Ascending aorta (tissue), 2 donors: ENCODE measurements around the gene SNX22. TPM values are rescaled to one million over a fixed set of nuclear protein-coding genes. Genes with fewer than 3 reads are reported as not detected.
"Not testable (repeated sequence)": the region's sequence is repeated elsewhere in the genome, so short reads cannot be mapped to it uniquely, and the experiment has no call there.

Experiments used
- DNase-seq, 2 donors: peaks; one replicate each; pipeline ENCODE4 v3.0.0-alpha.2; 2019; ENCODE audit warnings: low spot score in 2 of 2
- H3K27ac ChIP-seq, 2 donors: fragments of 200-600 bp; sonication (generic); one replicate each; pipeline ENCODE4 v1.5.1; 2016 to 2017; ENCODE audit warnings: mild to moderate bottlenecking in 1 of 2
- H3K27me3 ChIP-seq: fragments of 200-600 bp; sonication (generic); one replicate; pipeline ENCODE4 v1.5.1; 2017
- H3K36me3 ChIP-seq, 2 donors: fragments of 200-600 bp; sonication (generic); one replicate each; pipeline ENCODE4 v1.5.1; 2016
- H3K4me1 ChIP-seq, 2 donors: fragments of 200-600 bp; sonication (generic); one replicate each; pipeline ENCODE4 v1.5.1; 2016 to 2017; ENCODE audit warnings: mild to moderate bottlenecking in 1 of 2
- H3K4me3 ChIP-seq, 2 donors: fragments of 200-600 bp; sonication (generic); one replicate each; pipeline ENCODE4 v1.5.1; 2016 to 2017; ENCODE audit warnings: mild to moderate bottlenecking in 1 of 2
- H3K9me3 ChIP-seq, 2 donors: fragments of 200-600 bp; sonication (generic); one replicate each; pipeline ENCODE4 v1.5.1; 2016
- CTCF ChIP-seq, 3 experiments: fragments of 200-600 bp in 2 of 3; fragments of 450-650 bp in 1 of 3; sonication (generic) in 2 of 3; IDR thresholded peaks; one replicate each; pipeline ENCODE4 v1.5.1; 2016 to 2019; ENCODE audit warnings: antibody characterized with exemption in 3 of 3, mild to moderate bottlenecking in 1 of 3, moderate library complexity in 1 of 3
- intact Hi-C: fragments of 100-400 bp; cut with DNase I; formaldehyde crosslinking; loops from one replicate; pipeline ENCODE4 v1.15.1; 2023
- total RNA-seq: library from RNA; depleted of rRNA; stranded (reverse); fragments of >200 nt; gene quantifications from one replicate; pipeline ENCODE4 v1.1.0, GENCODE V29; 2016

The SNX22 gene
- total RNA-seq, 1 donor from 2014 or later = 0.53 TPM

GRCh38 chr15:64110950-64111678 lies 40.4 kb upstream of the SNX22 start:
- Histone ChIP-seq H3K27ac (no peak overlapping the region), H3K36me3 (peaks cover 24 to 37% of the 10 kb centered on the region in 2 donors), H3K9me3 (no peaks in the 10 kb centered on the region), H3K4me1 (peaks cover 0 to 4% of the 10 kb centered on the region in 2 donors), H3K27me3 (no peaks in the 10 kb centered on the region), H3K4me3 (no peak overlapping the region)
- no peak for DNase-seq
- no peak for TF ChIP-seq CTCF (IDR thresholded peaks at IDR 0.05)
- intact Hi-C loops = no loop called here

- peaks cover 30 to 43% of the 10 kb centered on the region in 2 donors for H3K36me3 ChIP-seq
- H3K27me3 ChIP-seq = no peaks in the 10 kb centered on the region
- DNase-seq = no peak
- intact Hi-C loops = no loop called here
- TF ChIP-seq CTCF (IDR thresholded peaks at IDR 0.05) = no peak
- peaks cover 0 to 4% of the 10 kb centered on the region in 2 donors for H3K4me1 ChIP-seq
- H3K27ac ChIP-seq = no peak overlapping the region
- H3K4me3 ChIP-seq = no peak overlapping the region
- no peaks in the 10 kb centered on the region for H3K9me3 ChIP-seq
Measured at GRCh38 chr15:64111679-64112050, 39.9 kb upstream of the SNX22 start.

GRCh38 chr15:64112073-64112772 lies 39.3 kb upstream of the SNX22 start:
- no peak for DNase-seq
- intact Hi-C loops = no loop called here
- H3K4me3 ChIP-seq = no peak overlapping the region

GRCh38 chr15:64112904-64113303 lies 38.6 kb upstream of the SNX22 start:
- intact Hi-C loops = no loop called here
- TF ChIP-seq CTCF (IDR thresholded peaks at IDR 0.05) = no peak
- H3K4me1 ChIP-seq = peaks cover 0 to 4% of the 10 kb centered on the region in 2 donors
- no peaks in the 10 kb centered on the region for H3K27me3 ChIP-seq
- H3K36me3 ChIP-seq = peaks cover 40 to 55% of the 10 kb centered on the region in 2 donors
- no peaks in the 10 kb centered on the region for H3K9me3 ChIP-seq
- no peak for DNase-seq
- no peak overlapping the region for H3K4me3 ChIP-seq
- no peak overlapping the region for H3K27ac ChIP-seq

More at GRCh38 chr15:64112073-64112772, 39.3 kb upstream of the SNX22 start:
- Histone ChIP-seq H3K36me3 (peaks cover 35 to 48% of the 10 kb centered on the region in 2 donors), H3K9me3 (no peaks in the 10 kb centered on the region), H3K27ac (peak overlapping the region in 1 of 2 donors; percentile 12), H3K4me1 (peaks cover 0 to 4% of the 10 kb centered on the region in 2 donors), H3K27me3 (no peaks in the 10 kb centered on the region)
- no peak for TF ChIP-seq CTCF (IDR thresholded peaks at IDR 0.05)

- Histone ChIP-seq H3K9me3 (no peaks in the 10 kb centered on the region), H3K27me3 (no peaks in the 10 kb centered on the region), H3K27ac (no peak overlapping the region), H3K36me3 (peaks cover 87 to 92% of the 10 kb centered on the region in 2 donors), H3K4me1 (no peaks in the 10 kb centered on the region), H3K4me3 (no peak overlapping the region)
- TF ChIP-seq CTCF (IDR thresholded peaks at IDR 0.05) = no peak
- no peak for DNase-seq
- intact Hi-C loops = no loop called here
Measured at GRCh38 chr15:64117759-64118487, 33.6 kb upstream of the SNX22 start.

GRCh38 chr15:64120322-64120721 lies 31.2 kb upstream of the SNX22 start:
- H3K4me3 ChIP-seq, DNase-seq, H3K27me3 ChIP-seq, H3K27ac ChIP-seq, H3K9me3 ChIP-seq, intact Hi-C loops, H3K4me1 ChIP-seq: not testable (repeated sequence)
- peaks cover 88 to 92% of the 10 kb centered on the region in 2 donors for H3K36me3 ChIP-seq
